Thoracic aorta (tissue), 2 donors: Measurements from ENCODE around the gene GYPC. TPM values are rescaled to one million over a fixed set of nuclear protein-coding genes. Genes with fewer than 3 reads are reported as not detected.

Source experiments
- ATAC-seq: fragments of 150-250 bp; one replicate; pipeline ENCODE4 v1.8.0; 2017; ENCODE audit warnings: low read depth; ENCODE audit not compliant: insufficient number of reproducible peaks, low FRiP score
- DNase-seq: peaks from one replicate; pipeline ENCODE4 v3.0.0-alpha.2; 2020; ENCODE audit warnings: low spot score
- H3K27ac ChIP-seq, 2 donors: fragments of 200-600 bp; sonication (generic); 1 replicate in 1 of 2; 2 replicates in 1 of 2; pipeline ENCODE4 v1.5.1; 2016; ENCODE audit warnings: mild to moderate bottlenecking in 2 of 2, moderate library complexity in 2 of 2
- H3K27me3 ChIP-seq: fragments of 200-600 bp; sonication (generic); replicated peaks from 2 replicates; pipeline ENCODE4 v1.6.0; 2016; ENCODE audit warnings: mild to moderate bottlenecking; ENCODE audit not compliant: insufficient read depth
- H3K36me3 ChIP-seq: fragments of 200-600 bp; sonication (generic); one replicate; pipeline ENCODE4 v1.5.1; 2016
- H3K4me1 ChIP-seq, 2 donors: fragments of 200-600 bp; sonication (generic); 1 replicate in 1 of 2; 2 replicates in 1 of 2; pipeline versions ENCODE4 v1.5.1 to v1.6.0; 2016; ENCODE audit warnings: low read depth in 2 of 2, mild to moderate bottlenecking in 1 of 2; ENCODE audit not compliant: control insufficient read depth in 1 of 2
- H3K4me3 ChIP-seq: fragments of 200-600 bp; sonication (generic); 2 replicates; pipeline ENCODE4 v1.5.1; 2016; ENCODE audit warnings: mild to moderate bottlenecking
- H3K9me3 ChIP-seq: fragments of 200-600 bp; sonication (generic); 2 replicates; pipeline ENCODE4 v1.5.1; 2016
- total RNA-seq, 2 donors: library from RNA; depleted of rRNA; stranded (reverse); fragments of >200 nt; gene quantifications; one replicate each; pipeline versions ENCODE4 v1.1.0 to v1.2.3, GENCODE V29; 2016
- TF ChIP-seq, protein P1 (sequence below): fragments of 200-600 bp; sonication (generic); IDR thresholded peaks from one replicate; pipeline ENCODE4 v1.5.1; 2019; ENCODE audit warnings: antibody characterized with exemption

Gene GYPC
- total RNA-seq, 2 donors from 2014 or later = 123 to 185 TPM

GRCh38 chr2:126723281-126723815, 67.4 kb downstream of the GYPC start:
- TF ChIP-seq, protein P1, sequence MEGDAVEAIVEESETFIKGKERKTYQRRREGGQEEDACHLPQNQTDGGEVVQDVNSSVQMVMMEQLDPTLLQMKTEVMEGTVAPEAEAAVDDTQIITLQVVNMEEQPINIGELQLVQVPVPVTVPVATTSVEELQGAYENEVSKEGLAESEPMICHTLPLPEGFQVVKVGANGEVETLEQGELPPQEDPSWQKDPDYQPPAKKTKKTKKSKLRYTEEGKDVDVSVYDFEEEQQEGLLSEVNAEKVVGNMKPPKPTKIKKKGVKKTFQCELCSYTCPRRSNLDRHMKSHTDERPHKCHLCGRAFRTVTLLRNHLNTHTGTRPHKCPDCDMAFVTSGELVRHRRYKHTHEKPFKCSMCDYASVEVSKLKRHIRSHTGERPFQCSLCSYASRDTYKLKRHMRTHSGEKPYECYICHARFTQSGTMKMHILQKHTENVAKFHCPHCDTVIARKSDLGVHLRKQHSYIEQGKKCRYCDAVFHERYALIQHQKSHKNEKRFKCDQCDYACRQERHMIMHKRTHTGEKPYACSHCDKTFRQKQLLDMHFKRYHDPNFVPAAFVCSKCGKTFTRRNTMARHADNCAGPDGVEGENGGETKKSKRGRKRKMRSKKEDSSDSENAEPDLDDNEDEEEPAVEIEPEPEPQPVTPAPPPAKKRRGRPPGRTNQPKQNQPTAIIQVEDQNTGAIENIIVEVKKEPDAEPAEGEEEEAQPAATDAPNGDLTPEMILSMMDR = no peak
- Histone ChIP-seq H3K27ac (no peak overlapping the region), H3K4me3 (no peak overlapping the region), H3K9me3 (peaks cover 13% of the 10 kb centered on the region), H3K27me3 (no peaks in the 10 kb centered on the region), H3K4me1 (peaks cover 19 to 35% of the 10 kb centered on the region in 2 donors), H3K36me3 (no peaks in the 10 kb centered on the region)
- DNase-seq (no peak), ATAC-seq (no peak)

GRCh38 chr2:126725580-126725979, 69.6 kb downstream of the GYPC start:
- DNase-seq (no peak), ATAC-seq (no peak)
- Histone ChIP-seq H3K4me3 (no peak overlapping the region), H3K27ac (no peak overlapping the region), H3K27me3 (no peaks in the 10 kb centered on the region), H3K36me3 (no peaks in the 10 kb centered on the region), H3K9me3 (peaks cover 13% of the 10 kb centered on the region), H3K4me1 (peaks cover 16 to 28% of the 10 kb centered on the region in 2 donors)
- TF ChIP-seq, protein P1 = no peak

- Histone ChIP-seq H3K9me3 (peaks cover 10% of the 10 kb centered on the region), H3K27ac (no peak overlapping the region), H3K36me3 (no peaks in the 10 kb centered on the region), H3K27me3 (no peaks in the 10 kb centered on the region), H3K4me3 (no peak overlapping the region), H3K4me1 (peaks cover 10 to 15% of the 10 kb centered on the region in 2 donors)
- DNase-seq (no peak), ATAC-seq (no peak)
- TF ChIP-seq, protein P1 = no peak
Measured at GRCh38 chr2:126729896-126730295, 73.9 kb downstream of the GYPC start.

DNA sequence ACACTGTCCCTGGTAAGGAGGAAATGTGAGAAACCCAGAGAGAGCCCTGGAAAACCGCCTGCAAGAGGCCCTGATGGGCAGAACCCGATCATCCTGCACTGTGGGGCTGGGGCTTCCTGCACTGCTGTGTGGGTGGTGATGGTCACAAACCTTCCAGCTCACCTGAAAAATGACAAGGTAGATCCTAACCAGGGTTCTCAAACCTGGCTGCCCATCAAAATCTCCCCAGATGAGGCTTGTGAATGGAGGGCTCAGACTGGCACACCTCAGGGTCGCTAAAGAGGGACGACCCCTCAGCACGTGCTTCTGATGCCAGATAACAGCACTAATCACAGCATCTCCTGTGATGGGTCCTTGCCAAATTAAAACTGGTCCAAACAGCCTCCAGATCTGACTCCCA, 74.7 kb downstream of the GYPC start:
- peaks cover 10 to 15% of the 10 kb centered on the region in 2 donors for H3K4me1 ChIP-seq
- DNase-seq (no peak), ATAC-seq (no peak)
- no peaks in the 10 kb centered on the region for H3K36me3 ChIP-seq
- H3K27me3 ChIP-seq = no peaks in the 10 kb centered on the region
- TF ChIP-seq, protein P1 = no peak
- no peak overlapping the region for H3K27ac ChIP-seq
- H3K9me3 ChIP-seq = peaks cover 2% of the 10 kb centered on the region
- H3K4me3 ChIP-seq = no peak overlapping the region

DNA sequence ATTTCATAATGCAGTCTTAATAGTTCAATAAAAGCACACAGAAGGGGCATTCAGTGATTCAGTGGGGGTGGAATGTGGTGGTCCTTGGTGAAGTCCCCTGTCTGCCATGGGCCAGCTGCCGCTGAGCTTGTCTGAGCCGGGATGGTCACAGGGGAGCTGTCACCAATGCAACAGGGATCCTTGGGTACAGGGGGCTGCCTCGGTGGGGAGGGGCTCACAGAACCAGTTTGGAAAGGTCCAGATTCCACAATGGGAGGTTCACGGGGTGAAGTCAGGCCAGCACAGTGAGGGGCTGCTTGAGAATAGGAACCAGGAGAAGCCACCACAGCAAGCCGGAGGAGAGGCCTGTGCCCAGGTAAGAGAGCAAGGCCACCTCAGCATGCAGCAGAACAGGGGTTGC, 75.4 kb downstream of the GYPC start:
- ATAC-seq (no peak), DNase-seq (no peak)
- Histone ChIP-seq H3K27me3 (no peaks in the 10 kb centered on the region), H3K27ac (no peak overlapping the region), H3K4me3 (no peak overlapping the region), H3K4me1 (peaks cover 10 to 15% of the 10 kb centered on the region in 2 donors), H3K9me3 (no peaks in the 10 kb centered on the region), H3K36me3 (no peaks in the 10 kb centered on the region)
- TF ChIP-seq, protein P1 = no peak
